Neural progenitor cell (in vitro differentiated cells): Measurements from ENCODE around the gene TAF4.

ENCODE experiments used
- CTCF ChIP-seq: fragments of 200-600 bp; sonication (generic); IDR thresholded peaks from 2 replicates; pipeline ENCODE4 v1.5.1; 2017; ENCODE audit warnings: antibody characterized with exemption, mild to moderate bottlenecking
- EZH2phosphoT487 ChIP-seq: fragments of 200-600 bp; sonication (generic); IDR thresholded peaks from 2 replicates; pipeline ENCODE4 v1.6.1; 2017; ENCODE audit warnings: antibody characterized with exemption

- TF ChIP-seq CTCF (no peak), EZH2phosphoT487 (no peak)
Observed at GRCh38 chr20:62061851-62062423, 3.7 kb downstream of the TAF4 start.
